ENCODE data around the gene M1AP.

Gene M1AP

GRCh38 chr2:74544634-74545033 is 103.5 kb downstream of the M1AP start:
- no peak for TF ChIP-seq ZFX (IDR thresholded peaks at IDR 0.05; ENCODE audit: borderline replicate concordance)
- TF ChIP-seq, protein P1, sequence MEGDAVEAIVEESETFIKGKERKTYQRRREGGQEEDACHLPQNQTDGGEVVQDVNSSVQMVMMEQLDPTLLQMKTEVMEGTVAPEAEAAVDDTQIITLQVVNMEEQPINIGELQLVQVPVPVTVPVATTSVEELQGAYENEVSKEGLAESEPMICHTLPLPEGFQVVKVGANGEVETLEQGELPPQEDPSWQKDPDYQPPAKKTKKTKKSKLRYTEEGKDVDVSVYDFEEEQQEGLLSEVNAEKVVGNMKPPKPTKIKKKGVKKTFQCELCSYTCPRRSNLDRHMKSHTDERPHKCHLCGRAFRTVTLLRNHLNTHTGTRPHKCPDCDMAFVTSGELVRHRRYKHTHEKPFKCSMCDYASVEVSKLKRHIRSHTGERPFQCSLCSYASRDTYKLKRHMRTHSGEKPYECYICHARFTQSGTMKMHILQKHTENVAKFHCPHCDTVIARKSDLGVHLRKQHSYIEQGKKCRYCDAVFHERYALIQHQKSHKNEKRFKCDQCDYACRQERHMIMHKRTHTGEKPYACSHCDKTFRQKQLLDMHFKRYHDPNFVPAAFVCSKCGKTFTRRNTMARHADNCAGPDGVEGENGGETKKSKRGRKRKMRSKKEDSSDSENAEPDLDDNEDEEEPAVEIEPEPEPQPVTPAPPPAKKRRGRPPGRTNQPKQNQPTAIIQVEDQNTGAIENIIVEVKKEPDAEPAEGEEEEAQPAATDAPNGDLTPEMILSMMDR (IDR thresholded peaks at IDR 0.05): peak; percentile 69
- H3K27ac ChIP-seq: no peak overlapping the region

- TF ChIP-seq ZFX (IDR thresholded peaks at IDR 0.05; ENCODE audit: borderline replicate concordance): no peak
- TF ChIP-seq, protein P1 (IDR thresholded peaks at IDR 0.05): no peak
- no peak overlapping the region for H3K27ac ChIP-seq
These were observed 105.2 kb downstream of the M1AP start for GRCh38 chr2:74542978-74543377.

- H3K27ac ChIP-seq: no peak overlapping the region
- no peak for TF ChIP-seq ZFX (IDR thresholded peaks at IDR 0.05; ENCODE audit: borderline replicate concordance)
- TF ChIP-seq, protein P1 (IDR thresholded peaks at IDR 0.05): no peak
These were observed 107.8 kb downstream of the M1AP start for GRCh38 chr2:74540291-74540690.

GRCh38 chr2:74538881-74539339 is 109.2 kb downstream of the M1AP start:
- TF ChIP-seq ZFX (IDR thresholded peaks at IDR 0.05; ENCODE audit: borderline replicate concordance): no peak
- H3K27ac ChIP-seq: no peak overlapping the region

- TF ChIP-seq, protein P1 (IDR thresholded peaks at IDR 0.05): no peak
- TF ChIP-seq ZFX (IDR thresholded peaks at IDR 0.05; ENCODE audit: borderline replicate concordance): no peak
- no peak overlapping the region for H3K27ac ChIP-seq
These were observed 111.0 kb downstream of the M1AP start for GRCh38 chr2:74537140-74537539.

DNA sequence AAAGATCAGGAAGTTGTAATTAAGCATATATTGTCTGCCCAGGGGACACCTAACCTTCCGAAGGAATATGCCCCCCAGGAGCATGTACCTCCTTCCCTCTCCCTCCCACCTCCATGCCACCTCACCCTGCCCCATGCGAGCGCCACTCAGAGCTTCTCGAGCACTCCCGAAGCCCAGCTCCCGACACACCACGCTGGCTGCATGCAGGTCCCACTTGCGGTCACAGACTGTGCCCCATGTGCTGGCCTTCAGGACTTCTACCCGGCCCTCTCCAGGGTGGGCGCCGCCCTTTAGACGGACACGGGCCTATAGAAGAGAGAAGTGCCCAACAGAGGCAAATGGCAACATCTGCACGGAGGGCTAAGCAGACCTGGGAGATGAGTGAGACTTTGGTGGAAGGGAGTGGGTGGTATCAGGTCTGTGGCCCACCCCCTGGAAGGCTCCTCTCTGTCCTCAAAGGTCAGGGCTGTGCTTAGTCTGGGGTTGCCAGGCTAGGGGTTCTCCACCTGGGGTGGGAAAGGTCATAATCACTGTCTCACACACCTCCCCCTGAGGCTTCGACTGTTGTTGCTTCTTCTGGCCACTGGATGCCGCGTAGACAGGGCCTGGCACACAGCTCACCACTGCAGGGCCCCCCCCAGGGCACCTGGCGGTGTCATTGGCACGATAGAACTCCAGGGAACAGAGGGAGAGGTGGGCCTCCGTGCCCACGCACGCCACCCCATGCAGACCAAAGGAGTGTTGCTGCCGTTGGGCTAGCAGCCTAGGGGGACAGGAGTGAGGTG is 111.8 kb downstream of the M1AP start:
- no peak for TF ChIP-seq ZFX (IDR thresholded peaks at IDR 0.05; ENCODE audit: borderline replicate concordance)
- TF ChIP-seq, protein P1 (IDR thresholded peaks at IDR 0.05): no peak
- H3K27ac ChIP-seq: no peak overlapping the region

- H3K27ac ChIP-seq: no peak overlapping the region
- no peak for TF ChIP-seq ZFX (IDR thresholded peaks at IDR 0.05; ENCODE audit: borderline replicate concordance)
- TF ChIP-seq, protein P1 (IDR thresholded peaks at IDR 0.05): no peak
These were observed 112.6 kb downstream of the M1AP start for GRCh38 chr2:74535440-74535965.
